ENCODE measurements around the gene PCBP3.
"Not testable (repeated sequence)": the region's sequence is repeated elsewhere in the genome, so short reads cannot be mapped to it uniquely, and the experiment has no call there.

The PCBP3 gene

GRCh38 chr21:45896431-45896830 lies 252.9 kb downstream of the PCBP3 start:
- not testable (repeated sequence) for DNase-seq

- peak in 1 of 14 donors; percentile 38 for DNase-seq
Measured at GRCh38 chr21:45897191-45898027, 253.9 kb downstream of the PCBP3 start.

- DNase-seq: no peak
Measured at GRCh38 chr21:45898028-45898350, 254.5 kb downstream of the PCBP3 start.

- peak in 1 of 14 donors; percentile 82 for DNase-seq
Measured at GRCh38 chr21:45898781-45899180, 255.3 kb downstream of the PCBP3 start.

GRCh38 chr21:45899317-45900033 lies 255.9 kb downstream of the PCBP3 start:
- DNase-seq: peak in 1 of 14 donors; percentile 46

- peak in 1 of 14 donors; percentile 24 for DNase-seq
Measured at GRCh38 chr21:45900034-45900868, 256.7 kb downstream of the PCBP3 start.

- DNase-seq: no peak
Measured at GRCh38 chr21:45901061-45901690, 257.7 kb downstream of the PCBP3 start.

GRCh38 chr21:45902292-45902995 lies 258.9 kb downstream of the PCBP3 start:
- DNase-seq: no peak

GRCh38 chr21:45905196-45905595 lies 261.7 kb downstream of the PCBP3 start:
- DNase-seq: no peak

GRCh38 chr21:45906196-45906805 lies 262.8 kb downstream of the PCBP3 start:
- no peak for DNase-seq

GRCh38 chr21:45906859-45907258 lies 263.3 kb downstream of the PCBP3 start:
- no peak for DNase-seq

- DNase-seq: no peak
Measured at GRCh38 chr21:45908536-45909237, 265.2 kb downstream of the PCBP3 start.

GRCh38 chr21:45909238-45909988 lies 265.9 kb downstream of the PCBP3 start:
- no peak for DNase-seq

GRCh38 chr21:45910155-45910547 lies 266.6 kb downstream of the PCBP3 start:
- DNase-seq: no peak

- DNase-seq: peak in 3 of 14 donors; percentile 9 to 33 (median 11)
Measured at GRCh38 chr21:45910548-45911221, 267.2 kb downstream of the PCBP3 start.

GRCh38 chr21:45911806-45912325 lies 268.3 kb downstream of the PCBP3 start:
- no peak for DNase-seq

- no peak for DNase-seq
Measured at GRCh38 chr21:45912611-45913417, 269.3 kb downstream of the PCBP3 start.

- no peak for DNase-seq
Measured at GRCh38 chr21:45913418-45913765, 269.9 kb downstream of the PCBP3 start.

Data from C1 segment of cervical spinal cord (tissue), 14 donors.